HG03439 (cell line): ENCODE results near the gene PLEKHM3.
A peak's percentile ranks its signal among the peaks of the same experiment; 100 is the strongest.

Source experiments
- ATAC-seq: cut with Tn5 transposase; IDR thresholded peaks from one replicate; pipeline ENCODE4 v1.9.1; 2021; ENCODE audit warnings: mild to moderate bottlenecking, moderate library complexity; ENCODE audit not compliant: unreplicated experiment

PLEKHM3 gene

GRCh38 chr2:208025037-208025813, at the start of gene PLEKHM3:
Gene PLEKHM3 (minus strand): TSS chr2:208025527. CDS start chr2:208001639, 23,888 bp downstream.
- peak; percentile 94 for ATAC-seq

GRCh38 chr2:208074610-208075356, 49.5 kb upstream of the PLEKHM3 start:
- ATAC-seq: no peak

- peak; percentile 74 for ATAC-seq
Measured at GRCh38 chr2:208072250-208072892, 47.0 kb upstream of the PLEKHM3 start.

GRCh38 chr2:208069186-208069585, 43.9 kb upstream of the PLEKHM3 start:
- no peak for ATAC-seq

GRCh38 chr2:208066016-208066415, 40.7 kb upstream of the PLEKHM3 start:
- ATAC-seq: no peak

- ATAC-seq: no peak
Measured at GRCh38 chr2:208065476-208065875, 40.1 kb upstream of the PLEKHM3 start.

- no peak for ATAC-seq
Measured at GRCh38 chr2:208064220-208064961, 39.1 kb upstream of the PLEKHM3 start.

GRCh38 chr2:208062961-208063360, 37.6 kb upstream of the PLEKHM3 start:
- no peak for ATAC-seq

GRCh38 chr2:208062113-208062512, 36.8 kb upstream of the PLEKHM3 start:
- ATAC-seq: no peak

GRCh38 chr2:208057108-208057507, 31.8 kb upstream of the PLEKHM3 start:
- no peak for ATAC-seq

- no peak for ATAC-seq
Measured at GRCh38 chr2:208049441-208049840, 24.1 kb upstream of the PLEKHM3 start.

GRCh38 chr2:208049006-208049405, 23.7 kb upstream of the PLEKHM3 start:
- no peak for ATAC-seq

GRCh38 chr2:208047840-208048239, 22.5 kb upstream of the PLEKHM3 start:
- ATAC-seq: no peak

GRCh38 chr2:208046686-208047085, 21.4 kb upstream of the PLEKHM3 start:
- no peak for ATAC-seq

- ATAC-seq: no peak
Measured at GRCh38 chr2:208042450-208042849, 17.1 kb upstream of the PLEKHM3 start.

GRCh38 chr2:208042041-208042440, 16.7 kb upstream of the PLEKHM3 start:
- ATAC-seq: no peak

GRCh38 chr2:208040199-208041171, 15.2 kb upstream of the PLEKHM3 start:
- peak; percentile 92 for ATAC-seq

GRCh38 chr2:208039376-208040110, 14.2 kb upstream of the PLEKHM3 start:
- ATAC-seq: no peak
